HepG2 (cell line): Measurements from ENCODE around the gene IGF2. TPM values are rescaled to one million over a fixed set of nuclear protein-coding genes. Genes with fewer than 3 reads are reported as not detected.
A peak's percentile ranks its signal among the peaks of the same experiment; 100 is the strongest.

ENCODE experiments used
- ATAC-seq: fragments of 200-7000 bp; cut with Tn5 transposase; 3 replicates; pipeline ENCODE4 v1.9.1; 2020; ENCODE audit warnings: mild to moderate bottlenecking, moderate library complexity
- BruUV-seq: library from RNA; stranded (reverse); fragments of 400-500 nt; replicated peaks from 2 replicates; lab custom pipeline; 2021; lab: Mats Ljungman, UMichigan
- CTCF ChIA-PET: fragments of 300-600 bp; formaldehyde crosslinking; extraction: SDS; loops from one replicate; lab custom pipeline; 2021; ENCODE audit warnings: low total read pairs, inconsistent platforms, low intra/inter-chr PET ratio; lab: Yijun Ruan, JAX
- POLR2A ChIA-PET: fragments of 350-600 bp; sonication (Branson Sonifier 250); formaldehyde crosslinking; loops from one replicate; lab custom pipeline; 2020; ENCODE audit warnings: antibody characterized with exemption, inconsistent platforms; lab: Yijun Ruan, JAX
- DNase-seq: peaks from one replicate; pipeline ENCODE4 v3.0.0-alpha.2; 2015; ENCODE audit warnings: low spot score
- FAIRE-seq: peaks from 3 replicates; lab custom pipeline; 2011; peaks lifted over from hg19 to GRCh38; lab: Jason Lieb, UNC
- H2AFZ ChIP-seq: one replicate; pipeline ENCODE4 v1.6.1; 2011; ENCODE audit warnings: low read length, inconsistent platforms
- H3K27ac ChIP-seq: fragments of 300-600 bp; 3 replicates; pipeline ENCODE4 v1.8.0; 2011; ENCODE audit warnings: mixed run types, mild to moderate bottlenecking, mixed read lengths, low read length, inconsistent platforms; ENCODE audit not compliant: insufficient read depth; ENCODE audit errors: extremely low read length
- H3K27me3 ChIP-seq, 2 experiments: fragments of 200-600 bp in 1 of 2; 2 replicates in 1 of 2; 3 replicates in 1 of 2; pipeline versions ENCODE4 v1.6.0 to v1.8.0; 2011; ENCODE audit warnings: low read length in 2 of 2, mild to moderate bottlenecking in 2 of 2, moderate library complexity in 2 of 2, inconsistent platforms in 1 of 2; ENCODE audit not compliant: insufficient read depth in 2 of 2, control insufficient read depth in 1 of 2
- H3K36me3 ChIP-seq, 2 experiments: fragments of 200-600 bp in 1 of 2; replicated peaks in 1 of 2; 2 replicates in 1 of 2; 3 replicates in 1 of 2; pipeline versions ENCODE4 v1.5.1 to v1.8.0; 2011; ENCODE audit warnings: low read length in 2 of 2, inconsistent platforms in 1 of 2; ENCODE audit not compliant: insufficient read depth in 2 of 2, control insufficient read depth in 1 of 2
- H3K4me1 ChIP-seq: 2 replicates; pipeline ENCODE4 v1.5.1; 2012; ENCODE audit warnings: low read length, inconsistent platforms; ENCODE audit not compliant: insufficient read depth
- H3K4me2 ChIP-seq: 2 replicates; pipeline ENCODE4 v1.6.0; 2011; ENCODE audit warnings: low read depth, low read length, inconsistent platforms
- H3K4me3 ChIP-seq, 3 experiments: fragments of 200-600 bp in 1 of 3; sonication (generic), shearing (Covaris generic) in 1 of 3; replicated peaks in 1 of 3; 2 replicates each; pipeline ENCODE4 v1.5.1; 2011 to 2016; ENCODE audit warnings: low read length in 3 of 3, inconsistent platforms in 2 of 3, low read depth in 2 of 3, mild to moderate bottlenecking in 2 of 3, control low read depth in 1 of 3, mixed read lengths in 1 of 3; ENCODE audit not compliant: insufficient read depth in 1 of 3
- H3K79me2 ChIP-seq: one replicate; pipeline ENCODE4 v1.6.1; 2011; ENCODE audit warnings: low read length, inconsistent platforms; ENCODE audit not compliant: insufficient read depth
- H3K9ac ChIP-seq: 2 replicates; pipeline ENCODE4 v1.6.0; 2011; ENCODE audit warnings: mild to moderate bottlenecking, low read depth, low read length, inconsistent platforms; ENCODE audit not compliant: insufficient read depth
- H3K9me3 ChIP-seq: 2 replicates; pipeline ENCODE4 v1.5.1; 2012; ENCODE audit warnings: mild to moderate bottlenecking, low read length
- H4K20me1 ChIP-seq: 2 replicates; pipeline ENCODE4 v1.6.0; 2011; ENCODE audit warnings: inconsistent platforms, mild to moderate bottlenecking, low read length, moderate library complexity; ENCODE audit not compliant: insufficient read depth
- FOXA1 ChIP-seq, 2 experiments: fragments of 450-650 bp in 1 of 2; sonication (generic) in 1 of 2; formaldehyde crosslinking in 1 of 2; IDR thresholded peaks; 2 replicates each; pipeline versions ENCODE4 v1.4.0 to v1.6.1; 2016 to 2020; ENCODE audit warnings: missing genetic modification reagents in 1 of 2
- HES4 ChIP-seq: sonication (generic); formaldehyde crosslinking; IDR thresholded peaks from 2 replicates; pipeline ENCODE4 v1.9.0; 2021; ENCODE audit warnings: mild to moderate bottlenecking, missing genetic modification reagents, borderline replicate concordance
- HNRNPLL ChIP-seq: fragments of 200-400 bp; formaldehyde crosslinking; IDR thresholded peaks from 2 replicates; pipeline ENCODE4 v1.6.1; 2017; ENCODE audit warnings: mild to moderate bottlenecking, low read depth, low read length; ENCODE audit not compliant: poor library complexity, severe bottlenecking
- IKZF5 ChIP-seq: IDR thresholded peaks from 2 replicates; pipeline ENCODE4 v1.6.1; 2018; ENCODE audit warnings: missing genetic modification reagents, mild to moderate bottlenecking, missing compliant biosample characterization
- JARID2 ChIP-seq: sonication (generic); formaldehyde crosslinking; IDR thresholded peaks from 2 replicates; pipeline ENCODE4 v1.8.1; 2023; ENCODE audit warnings: missing genetic modification reagents, inconsistent platforms; ENCODE audit not compliant: insufficient replicate concordance
- SIX1 ChIP-seq: sonication (generic); formaldehyde crosslinking; IDR thresholded peaks from 2 replicates; pipeline ENCODE4 v1.4.0; 2020; ENCODE audit warnings: missing genetic modification reagents, borderline replicate concordance
- SOX6 ChIP-seq, 2 experiments: fragments of 450-650 bp in 1 of 2; sonication (generic) in 1 of 2; formaldehyde crosslinking in 1 of 2; IDR thresholded peaks; 2 replicates each; pipeline versions ENCODE4 v1.4.0 to v1.6.1; 2017 to 2020; ENCODE audit warnings: antibody characterized with exemption in 1 of 2, mild to moderate bottlenecking in 1 of 2, missing genetic modification reagents in 1 of 2
- ZNF281 ChIP-seq: sonication (generic); formaldehyde crosslinking; IDR thresholded peaks from 2 replicates; pipeline ENCODE4 v1.4.0; 2020; ENCODE audit warnings: missing genetic modification reagents, borderline replicate concordance
- ZNF468 ChIP-seq: sonication (generic); formaldehyde crosslinking; IDR thresholded peaks from 2 replicates; pipeline ENCODE4 v1.8.0; 2022; ENCODE audit warnings: mild to moderate bottlenecking, moderate library complexity, missing genetic modification reagents
- ZNF564 ChIP-seq: sonication (generic); formaldehyde crosslinking; IDR thresholded peaks from 2 replicates; pipeline ENCODE4 v1.8.1; 2023; ENCODE audit warnings: mild to moderate bottlenecking, missing genetic modification reagents
- WGBS: methylation state at CpG from one replicate; pipeline ENCODE4 v1.1.6; 2017; ENCODE audit warnings: low lambda C conversion rate; 5-methylcytosine and 5-hydroxymethylcytosine counted together
- in situ Hi-C: cut with HindIII; loops from 2 replicates; pipeline ENCODE4 v1.10.0; 2017; ENCODE audit warnings: low pct_unique_long_range_greater_than_20kb; ENCODE audit not compliant: extremely low pct_ligation_motif_present
- intact Hi-C: fragments of 100-400 bp; cut with micrococcal nuclease; formaldehyde crosslinking; loops from one replicate; pipeline ENCODE4 v1.10.0; 2022; ENCODE audit not compliant: unreplicated experiment
- polyA plus RNA-seq, 8 experiments: library from polyadenylated mRNA; depleted of rRNA in 3 of 8; stranded (reverse) in 7 of 8; unstranded in 1 of 8; fragments of >200 nt; fragmentation: Illumina TruSeq in 4 of 8; extraction: Trizol in 4 of 8; gene quantifications; 2 replicates each; pipeline versions ENCODE4 v1.2.1 to v1.2.3, GENCODE V29; 2011 to 2016; ENCODE audit warnings: low read depth in 4 of 8, missing spikeins in 1 of 8, mixed read lengths in 1 of 8; ENCODE audit not compliant: insufficient read depth in 1 of 8
- total RNA-seq, 5 experiments: library from RNA; depleted of rRNA; stranded (reverse); fragments of >200 nt; fragmentation: Illumina TruSeq; extraction: Trizol; gene quantifications; 2 replicates each; pipeline ENCODE4 v1.2.3, GENCODE V29; 2016; ENCODE audit warnings: low read depth in 1 of 5

The IGF2 gene
- total and polyA plus RNA-seq, 2 of the 13 experiments (the other 11 are each of a cell fraction or from before 2014, with no cell fraction given), result 79.1 to 254 TPM

- WGBS, result 6% methylated on average over 3 of the region's 8 CpGs
- Histone ChIP-seq H3K4me2 (no peak overlapping the region), H3K9ac (no peak overlapping the region), H3K36me3 (peaks cover 9 to 16% of the 10 kb centered on the region in 2 experiments; a peak in 4 of 5 replicates)
- in situ Hi-C loops (no loop called here), intact Hi-C loops (no loop called here)
- ATAC-seq, result peak; percentile 39
- TF ChIP-seq ZNF281 (CRISPR knock-in tag), result peak; percentile 57; the same call in 1 of the 2 replicates
- TF ChIP-seq JARID2, result no peak
- no peak for TF ChIP-seq SOX6 (IDR thresholded peaks at IDR 0.05)
- TF ChIP-seq SOX6 (CRISPR knock-in tag; IDR thresholded peaks at IDR 0.05), result 0 out of 2 replicates have a peak, but pooled peaks have one; percentile 5
- 0 out of 2 replicates have a peak, but pooled peaks have one; percentile 11 for TF ChIP-seq IKZF5 (CRISPR knock-in tag)
- no peak for TF ChIP-seq SIX1
- TF ChIP-seq HNRNPLL, result peak; percentile 3
- 0 out of 2 replicates have a peak, but pooled peaks have one; percentile 50 for TF ChIP-seq ZNF564 (CRISPR knock-in tag)
- no peak for TF ChIP-seq FOXA1 (IDR thresholded peaks at IDR 0.05)
- no peak for TF ChIP-seq FOXA1 (CRISPR knock-in tag; IDR thresholded peaks at IDR 0.05)
- TF ChIP-seq HES4 (CRISPR knock-in tag), result peak; percentile 50; the same call in 1 of the 2 replicates
- no peak for TF ChIP-seq ZNF468
- TF ChIP-seq, all 625 proteins: peak for 6
- Histone ChIP-seq H3K27ac (peak overlapping the region; percentile 44), H3K4me1 (peaks cover 18% of the 10 kb centered on the region), H3K9me3 (no peaks in the 10 kb centered on the region), H3K27me3 (no peaks in the 10 kb centered on the region), H3K4me3 (no peak overlapping the region), H3K79me2 (no peaks in the 10 kb centered on the region), H4K20me1 (peaks cover 20% of the 10 kb centered on the region; the same call in 1 of the 2 replicates), H2AFZ (no peak overlapping the region)
- DNase-seq (no peak), FAIRE-seq (no peak)
- CTCF ChIA-PET, result no interaction called here
- POLR2A ChIA-PET, result interaction anchor here (1.3 kb wide), 1 partner anchor 30 kb away, joined by 3 read pairs; no protein-coding TSS in a partner anchor
- no TSS peak for BruUV-seq
Measured at GRCh38 chr11:2127482-2128129, 11.6 kb downstream of the IGF2 start.
